ENCODE data around the gene SLC6A16. TPM values are rescaled to one million over a fixed set of nuclear protein-coding genes. Genes with fewer than 3 reads are reported as not detected.

SLC6A16 gene
- total RNA-seq, 2 experiments from 2014 or later: 0.61 to 1.1 TPM

DNA sequence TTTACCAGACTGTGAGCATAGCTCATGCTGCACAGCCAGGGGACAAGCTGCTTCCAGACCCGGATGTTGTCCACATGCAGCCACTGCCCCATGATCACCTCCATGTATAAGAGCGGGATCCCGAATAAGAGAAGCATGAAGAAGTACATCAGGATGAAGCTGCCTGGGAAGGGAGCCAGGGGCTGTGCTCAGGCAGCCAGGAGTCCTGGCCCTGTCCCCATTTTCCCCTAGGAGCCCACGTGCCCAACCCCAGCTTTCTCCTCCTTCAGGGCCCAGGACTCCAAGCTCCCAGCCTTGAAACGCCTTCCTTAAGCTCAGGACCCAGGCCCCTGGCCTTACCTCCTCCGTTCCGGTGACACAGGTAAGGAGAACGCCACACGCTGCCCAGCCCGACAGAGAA lies 69.3 kb downstream of the SLC6A16 start:
- TF ChIP-seq CTCF (IDR thresholded peaks at IDR 0.05): no peak
- ChIA-PET POLR2A (no interaction called here), CTCF (interaction anchor here (2.2 kb wide), 1 partner anchor 10 kb away, joined by 11 read pairs; no protein-coding TSS in a partner anchor)
- DNase-seq (no peak), ATAC-seq (no peak)
- Mint-ChIP-seq H3K27ac (no peak overlapping the region), H3K4me3 (no peak overlapping the region), H3K27me3 (peaks cover 21% of the 10 kb centered on the region), H3K4me1 (ENCODE audit: low read depth) (no peaks in the 10 kb centered on the region), H3K9me3 (peaks cover 17% of the 10 kb centered on the region), H3K36me3 (ENCODE audit: low read depth) (no peaks in the 10 kb centered on the region)
- intact Hi-C loops (cut with micrococcal nuclease): no loop called here

DNA sequence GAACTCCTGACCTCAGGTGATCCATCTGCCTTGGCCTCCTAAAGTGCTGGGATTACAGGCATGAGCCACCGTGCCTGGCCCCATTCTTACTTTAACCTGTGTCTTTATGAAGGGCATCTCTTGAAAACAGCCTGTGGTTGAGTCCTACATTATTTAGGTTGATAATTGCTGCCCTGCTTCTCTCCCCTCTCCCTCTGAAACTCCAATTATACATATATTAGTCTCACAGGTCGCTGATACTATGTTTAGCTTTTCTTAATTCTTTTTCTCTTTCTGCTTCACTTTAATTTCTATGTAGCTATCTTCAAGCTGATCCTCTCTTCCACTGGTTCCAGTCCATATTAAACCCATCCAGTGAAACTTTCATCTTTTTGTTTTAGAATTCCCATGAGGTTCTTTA lies 75.1 kb downstream of the SLC6A16 start:
- intact Hi-C loops (cut with micrococcal nuclease): no loop called here
- H3K4me1 Mint-ChIP-seq (ENCODE audit: low read depth): no peaks in the 10 kb centered on the region
- H3K9me3 Mint-ChIP-seq: peaks cover 1% of the 10 kb centered on the region
- peaks cover 10% of the 10 kb centered on the region for H3K27me3 Mint-ChIP-seq
- TF ChIP-seq CTCF (IDR thresholded peaks at IDR 0.05): no peak
- ChIA-PET POLR2A (no interaction called here), CTCF (interaction anchor here (1.2 kb wide), 2 partner anchors 16 to 51 kb away, joined by 3 to 4 read pairs; no protein-coding TSS in a partner anchor)
- H3K27ac Mint-ChIP-seq: no peak overlapping the region
- no peaks in the 10 kb centered on the region for H3K36me3 Mint-ChIP-seq (ENCODE audit: low read depth)
- DNase-seq: no peak
- no peak for ATAC-seq
- H3K4me3 Mint-ChIP-seq: no peak overlapping the region

DNA sequence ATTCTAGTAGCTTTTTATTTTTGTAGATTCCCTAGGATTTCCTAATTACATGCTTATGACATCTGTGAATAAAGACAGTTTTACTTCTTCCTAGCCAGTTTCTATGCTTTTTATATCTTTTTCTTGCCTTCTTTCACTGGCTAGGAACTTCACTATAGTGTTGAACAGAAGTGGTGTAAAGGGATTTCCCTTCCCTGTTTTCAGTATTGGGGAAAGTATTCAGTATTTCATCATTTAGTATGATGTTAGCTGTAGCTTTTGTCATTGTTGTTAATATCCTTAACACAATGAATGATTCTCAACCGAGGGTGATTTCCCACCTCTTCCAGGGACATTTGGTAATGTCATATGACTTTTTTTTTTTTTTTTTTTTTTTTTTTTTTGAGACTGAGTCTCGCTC lies 77.3 kb downstream of the SLC6A16 start:
- H3K9me3 Mint-ChIP-seq: peaks cover 1% of the 10 kb centered on the region
- no peak for DNase-seq
- POLR2A ChIA-PET: no interaction called here

GRCh38 chr19:49244256-49244655 lies 80.7 kb downstream of the SLC6A16 start:
- H3K4me3 Mint-ChIP-seq: no peak overlapping the region
- H3K4me1 Mint-ChIP-seq (ENCODE audit: low read depth): no peaks in the 10 kb centered on the region
- POLR2A ChIA-PET: no interaction called here
- CTCF ChIA-PET: interaction anchor here (0.8 to 1.0 kb wide), 2 partner anchors 18 to 57 kb away, joined by 3 read pairs; no protein-coding TSS in a partner anchor
- intact Hi-C loops (cut with micrococcal nuclease): no loop called here
- H3K9me3 Mint-ChIP-seq: no peaks in the 10 kb centered on the region
- DNase-seq (no peak), ATAC-seq (no peak)
- TF ChIP-seq CTCF (IDR thresholded peaks at IDR 0.05): no peak
- H3K36me3 Mint-ChIP-seq (ENCODE audit: low read depth): no peaks in the 10 kb centered on the region
- peaks cover 5% of the 10 kb centered on the region for H3K27me3 Mint-ChIP-seq
- H3K27ac Mint-ChIP-seq: no peak overlapping the region

More for the DNA sequence above, 77.3 kb downstream of the SLC6A16 start:
- ATAC-seq: no peak
- peaks cover 6% of the 10 kb centered on the region for H3K27me3 Mint-ChIP-seq
- no peak overlapping the region for H3K27ac Mint-ChIP-seq
- no peaks in the 10 kb centered on the region for H3K36me3 Mint-ChIP-seq (ENCODE audit: low read depth)
- CTCF ChIA-PET: interaction anchor here (1.0 to 1.3 kb wide), 3 partner anchors 21 to 54 kb away, joined by 3 to 5 read pairs (median 4); no protein-coding TSS in a partner anchor
- intact Hi-C loops (cut with micrococcal nuclease): no loop called here
- no peaks in the 10 kb centered on the region for H3K4me1 Mint-ChIP-seq (ENCODE audit: low read depth)
- H3K4me3 Mint-ChIP-seq: no peak overlapping the region
- TF ChIP-seq CTCF (IDR thresholded peaks at IDR 0.05): no peak

GRCh38 chr19:49243726-49244125 lies 81.3 kb downstream of the SLC6A16 start:
- Mint-ChIP-seq H3K9me3 (no peaks in the 10 kb centered on the region), H3K27me3 (peaks cover 5% of the 10 kb centered on the region), H3K27ac (no peak overlapping the region), H3K4me3 (no peak overlapping the region), H3K4me1 (ENCODE audit: low read depth) (no peaks in the 10 kb centered on the region), H3K36me3 (ENCODE audit: low read depth) (no peaks in the 10 kb centered on the region)
- ATAC-seq: no peak
- intact Hi-C loops (cut with micrococcal nuclease): no loop called here
- ChIA-PET CTCF (interaction anchor here (0.8 to 1.1 kb wide), 2 partner anchors 17 to 57 kb away, joined by 3 to 6 read pairs; no protein-coding TSS in a partner anchor), POLR2A (no interaction called here)
- no peak for TF ChIP-seq CTCF (IDR thresholded peaks at IDR 0.05)
- DNase-seq: no peak

All from activated CD8-positive, alpha-beta T cell treated with anti-CD3 and anti-CD28 coated beads for 36 hours (primary cell).